Hepatocyte (in vitro differentiated cells): ENCODE data around the gene OGG1.

Experiments
- EZH2 ChIP-seq: fragments of 200-600 bp; sonication (generic); IDR thresholded peaks from 2 replicates; pipeline ENCODE4 v1.6.1; 2016; ENCODE audit warnings: antibody characterized with exemption, mild to moderate bottlenecking, borderline replicate concordance
- TF ChIP-seq, protein P1 (sequence below): fragments of 200-600 bp; sonication (generic); IDR thresholded peaks from 2 replicates; pipeline ENCODE4 v1.5.1; 2016; ENCODE audit warnings: antibody characterized with exemption, mild to moderate bottlenecking; ENCODE audit not compliant: poor library complexity

DNA sequence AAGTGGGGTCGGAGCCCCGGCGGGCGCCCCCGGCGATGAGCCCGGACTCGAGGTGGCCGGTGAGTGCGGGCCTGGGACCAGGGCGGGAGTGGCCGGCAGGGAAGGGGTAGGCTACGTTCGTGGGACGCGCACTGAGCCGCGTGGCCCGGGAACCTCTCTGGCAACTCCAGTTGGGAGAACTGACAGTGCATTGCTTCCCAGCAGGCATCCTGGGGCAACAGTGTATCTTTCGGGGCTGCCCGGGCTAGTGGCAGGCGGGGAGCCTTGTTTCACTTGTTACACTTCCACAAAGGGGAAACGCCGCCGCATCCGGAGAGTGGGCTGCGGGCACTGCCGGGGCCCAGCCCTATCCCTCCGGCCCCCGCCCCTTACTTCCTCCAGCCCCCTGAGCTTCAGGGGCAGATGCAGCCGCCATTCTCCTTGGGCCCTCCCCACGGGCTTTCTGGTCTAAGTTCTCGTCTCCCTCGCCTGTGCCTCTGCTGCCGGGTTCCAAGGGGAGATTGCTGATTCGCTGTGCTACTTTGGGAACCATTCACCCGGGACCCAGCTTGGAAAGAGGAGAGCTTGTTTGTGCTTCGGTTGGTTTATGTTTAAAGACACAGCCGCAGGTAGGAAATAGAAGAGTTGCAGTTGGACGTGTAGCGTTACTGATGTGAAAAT, 17.5 kb upstream of the OGG1 start:
- TF ChIP-seq, protein P1, sequence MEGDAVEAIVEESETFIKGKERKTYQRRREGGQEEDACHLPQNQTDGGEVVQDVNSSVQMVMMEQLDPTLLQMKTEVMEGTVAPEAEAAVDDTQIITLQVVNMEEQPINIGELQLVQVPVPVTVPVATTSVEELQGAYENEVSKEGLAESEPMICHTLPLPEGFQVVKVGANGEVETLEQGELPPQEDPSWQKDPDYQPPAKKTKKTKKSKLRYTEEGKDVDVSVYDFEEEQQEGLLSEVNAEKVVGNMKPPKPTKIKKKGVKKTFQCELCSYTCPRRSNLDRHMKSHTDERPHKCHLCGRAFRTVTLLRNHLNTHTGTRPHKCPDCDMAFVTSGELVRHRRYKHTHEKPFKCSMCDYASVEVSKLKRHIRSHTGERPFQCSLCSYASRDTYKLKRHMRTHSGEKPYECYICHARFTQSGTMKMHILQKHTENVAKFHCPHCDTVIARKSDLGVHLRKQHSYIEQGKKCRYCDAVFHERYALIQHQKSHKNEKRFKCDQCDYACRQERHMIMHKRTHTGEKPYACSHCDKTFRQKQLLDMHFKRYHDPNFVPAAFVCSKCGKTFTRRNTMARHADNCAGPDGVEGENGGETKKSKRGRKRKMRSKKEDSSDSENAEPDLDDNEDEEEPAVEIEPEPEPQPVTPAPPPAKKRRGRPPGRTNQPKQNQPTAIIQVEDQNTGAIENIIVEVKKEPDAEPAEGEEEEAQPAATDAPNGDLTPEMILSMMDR = no peak
- no peak for TF ChIP-seq EZH2
